SK-N-SH (cell line): Measurements from ENCODE around the gene TMEM132D. TPM values are rescaled to one million over a fixed set of nuclear protein-coding genes. Genes with fewer than 3 reads are reported as not detected.

ENCODE experiments used
- CTCF ChIA-PET: fragments of 300-600, 350-600 bp; formaldehyde crosslinking; extraction: SDS; loops from one replicate; lab custom pipeline; 2021; lab: Yijun Ruan, JAX
- POLR2A ChIA-PET: fragments of 350-600 bp; sonication (Branson Sonifier 250); formaldehyde crosslinking; extraction: SDS; loops from one replicate; lab custom pipeline; 2020; ENCODE audit warnings: antibody characterized with exemption, inconsistent platforms; lab: Yijun Ruan, JAX
- DNase-seq: peaks from one replicate; pipeline ENCODE4 v3.0.0; 2012
- H2AFZ ChIP-seq: fragments of 200-600 bp; sonication (generic); 2 replicates; pipeline ENCODE4 v1.8.1; 2016; ENCODE audit warnings: antibody characterized with exemption, mild to moderate bottlenecking, low read depth
- H3F3A ChIP-seq: fragments of 200-600 bp; sonication (generic); replicated peaks from 2 replicates; pipeline ENCODE3; 2016; ENCODE audit warnings: antibody characterized with exemption, mild to moderate bottlenecking; ENCODE audit not compliant: insufficient read depth
- H3K27ac ChIP-seq, 2 experiments: fragments of 200-500 bp in 1 of 2; fragments of 200-600 bp in 1 of 2; sonication (Bioruptor generic) in 1 of 2; sonication (generic), shearing (Covaris generic) in 1 of 2; 2 replicates each; pipeline versions ENCODE4 v1.5.1 to v1.6.1; 2014 to 2016; ENCODE audit warnings: low read depth in 2 of 2, inconsistent platforms in 1 of 2, low read length in 1 of 2, mild to moderate bottlenecking in 1 of 2, mixed read lengths in 1 of 2
- H3K27me3 ChIP-seq: fragments of 200-600 bp; sonication (generic), shearing (Covaris generic); 2 replicates; pipeline ENCODE4 v1.6.1; 2016; ENCODE audit warnings: mixed run types; ENCODE audit not compliant: insufficient read depth
- H3K36me3 ChIP-seq, 2 experiments: fragments of 200-500 bp in 1 of 2; fragments of 200-600 bp in 1 of 2; sonication (Bioruptor generic) in 1 of 2; sonication (generic) in 1 of 2; replicated peaks in 1 of 2; 2 replicates each; pipeline versions ENCODE3 to v1.5.1; 2014 to 2016; ENCODE audit warnings: low read length in 1 of 2, mild to moderate bottlenecking in 1 of 2; ENCODE audit not compliant: insufficient read depth in 2 of 2, control insufficient read depth in 1 of 2
- H3K4me1 ChIP-seq, 2 experiments: fragments of 200-500 bp in 1 of 2; fragments of 200-600 bp in 1 of 2; sonication (Bioruptor generic) in 1 of 2; sonication (generic), shearing (Covaris generic) in 1 of 2; 2 replicates each; pipeline versions ENCODE4 v1.5.1 to v1.6.1; 2014 to 2016; ENCODE audit warnings: low read depth in 1 of 2, low read length in 1 of 2, mixed run types in 1 of 2; ENCODE audit not compliant: insufficient read depth in 2 of 2, control insufficient read depth in 1 of 2
- H3K4me2 ChIP-seq: fragments of 200-600 bp; sonication (generic), shearing (Covaris generic); 2 replicates; pipeline ENCODE4 v1.6.1; 2017; ENCODE audit warnings: mixed run types
- H3K4me3 ChIP-seq, 2 experiments: fragments of 200-500 bp in 1 of 2; fragments of 200-600 bp in 1 of 2; sonication (Bioruptor generic) in 1 of 2; sonication (generic), shearing (Covaris generic) in 1 of 2; 2 replicates each; pipeline versions ENCODE4 v1.5.1 to v1.8.1; 2014 to 2016; ENCODE audit warnings: low read depth in 2 of 2, inconsistent platforms in 1 of 2, low read length in 1 of 2, mild to moderate bottlenecking in 1 of 2, mixed read lengths in 1 of 2, moderate library complexity in 1 of 2
- H3K79me2 ChIP-seq: fragments of 200-600 bp; sonication (generic); 2 replicates; pipeline ENCODE4 v1.8.1; 2017; ENCODE audit warnings: mild to moderate bottlenecking; ENCODE audit not compliant: insufficient read depth
- H3K9ac ChIP-seq: fragments of 200-600 bp; sonication (generic); 2 replicates; pipeline ENCODE4 v1.6.1; 2017; ENCODE audit warnings: mixed run types
- H3K9me2 ChIP-seq: fragments of 200-600 bp; sonication (generic); 2 replicates; pipeline ENCODE4 v1.6.1; 2017; ENCODE audit warnings: mixed run types
- H3K9me3 ChIP-seq: fragments of 200-600 bp; sonication (generic); 2 replicates; pipeline ENCODE4 v1.6.1; 2017; ENCODE audit warnings: mixed run types, mild to moderate bottlenecking, moderate library complexity
- H4K20me1 ChIP-seq: fragments of 200-600 bp; sonication (generic); 2 replicates; pipeline ENCODE4 v1.6.1; 2017; ENCODE audit warnings: mild to moderate bottlenecking, mixed run types; ENCODE audit not compliant: insufficient read depth
- CHD2 ChIP-seq: fragments of 150-350 bp; IDR thresholded peaks from 2 replicates; pipeline ENCODE4 v1.6.1; 2018; ENCODE audit warnings: low read length; ENCODE audit not compliant: partially characterized antibody
- CTCF ChIP-seq: fragments of 200-600 bp; sonication (generic); IDR thresholded peaks from 2 replicates; pipeline ENCODE4 v1.6.1; 2017; ENCODE audit warnings: antibody characterized with exemption, mild to moderate bottlenecking, moderate library complexity
- EP300 ChIP-seq, 2 experiments: IDR thresholded peaks; 2 replicates each; pipeline versions ENCODE4 v1.4.0 to v1.6.1; 2012; ENCODE audit warnings: borderline replicate concordance in 1 of 2, low read depth in 1 of 2, low read length in 1 of 2
- FOSL2 ChIP-seq: IDR thresholded peaks from 2 replicates; pipeline ENCODE4 v1.4.0; 2012; ENCODE audit warnings: low read depth, mild to moderate bottlenecking, moderate library complexity, borderline replicate concordance
- FOXJ3 ChIP-seq: sonication (generic); formaldehyde crosslinking; IDR thresholded peaks from 2 replicates; pipeline ENCODE4 v1.5.1; 2020; ENCODE audit warnings: mild to moderate bottlenecking, missing genetic modification reagents
- FOXM1 ChIP-seq: IDR thresholded peaks from 2 replicates; pipeline ENCODE4 v1.4.0; 2012; ENCODE audit warnings: low read depth, mild to moderate bottlenecking
- GATA2 ChIP-seq: sonication (generic); formaldehyde crosslinking; IDR thresholded peaks from 2 replicates; pipeline ENCODE4 v1.5.0; 2020; ENCODE audit warnings: mild to moderate bottlenecking, missing genetic modification reagents
- IRF3 ChIP-seq: fragments of 150-350 bp; IDR thresholded peaks from 2 replicates; pipeline ENCODE4 v1.6.1; 2016; ENCODE audit warnings: mild to moderate bottlenecking, low read depth, low read length
- JUND ChIP-seq: IDR thresholded peaks from 2 replicates; pipeline ENCODE4 v1.4.0; 2012
- MAX ChIP-seq: IDR thresholded peaks from 2 replicates; pipeline ENCODE4 v1.4.0; 2012; ENCODE audit warnings: low read depth
- MEF2A ChIP-seq: IDR thresholded peaks from 2 replicates; pipeline ENCODE4 v1.4.0; 2012; ENCODE audit warnings: low read depth, borderline replicate concordance
- NRF1 ChIP-seq: IDR thresholded peaks from 2 replicates; pipeline ENCODE4 v1.6.1; 2012; ENCODE audit warnings: low read depth, mild to moderate bottlenecking, low read length
- PBX3 ChIP-seq: IDR thresholded peaks from 2 replicates; pipeline ENCODE4; 2012
- POLR2AphosphoS5 ChIP-seq: IDR thresholded peaks from 2 replicates; pipeline ENCODE4 v1.6.1; 2012; ENCODE audit warnings: low read depth, low read length
- RAD21 ChIP-seq: IDR thresholded peaks from 2 replicates; pipeline ENCODE4 v1.6.1; 2012; ENCODE audit warnings: mild to moderate bottlenecking, low read length
- RCOR1 ChIP-seq: fragments of 150-350 bp; IDR thresholded peaks from 2 replicates; pipeline ENCODE4 v1.6.1; 2017; ENCODE audit warnings: antibody characterized with exemption, low read length
- SMC3 ChIP-seq: IDR thresholded peaks from 2 replicates; pipeline ENCODE4 v1.6.1; 2012; ENCODE audit warnings: low read depth, low read length, improper control_type of control experiment
- TCF12 ChIP-seq: IDR thresholded peaks from 2 replicates; pipeline ENCODE4 v1.4.0; 2012
- YY1 ChIP-seq: IDR thresholded peaks from 2 replicates; pipeline ENCODE4 v1.4.0; 2012; ENCODE audit warnings: low read depth, mild to moderate bottlenecking
- ZBTB33 ChIP-seq: IDR thresholded peaks from 2 replicates; pipeline ENCODE4 v1.4.0; 2012; ENCODE audit warnings: low read depth, borderline replicate concordance
- WGBS: methylation state at CpG from one replicate; pipeline ENCODE4 v1.1.6; 2017; ENCODE audit warnings: low lambda C conversion rate; 5-methylcytosine and 5-hydroxymethylcytosine counted together
- polyA plus RNA-seq, 3 experiments: library from polyadenylated mRNA; depleted of rRNA; stranded (reverse); fragments of >200 nt; gene quantifications; 2 replicates each; pipeline ENCODE4 v1.2.3, GENCODE V29; 2012

The TMEM132D gene
- polyA plus RNA-seq, 1 of the 3 experiments (the other 2 are of a cell fraction), result not detected

GRCh38 chr12:129844662-129845220 lies 59.1 kb downstream of the TMEM132D start:
- Histone ChIP-seq H2AFZ (no peak overlapping the region), H3K9me2 (no peaks in the 10 kb centered on the region), H3K27ac (no peak overlapping the region), H3K9me3 (no peaks in the 10 kb centered on the region), H3F3A (no peaks in the 10 kb centered on the region), H3K36me3 (no peaks in the 10 kb centered on the region), H3K4me1 (no peaks in the 10 kb centered on the region), H3K4me3 (no peak overlapping the region), H3K4me2 (no peak overlapping the region), H3K9ac (no peak overlapping the region), H4K20me1 (no peaks in the 10 kb centered on the region), H3K79me2 (no peaks in the 10 kb centered on the region; the same call in 1 of the 2 replicates), H3K27me3 (no peaks in the 10 kb centered on the region)
- ChIA-PET POLR2A (no interaction called here), CTCF (no interaction called here)
- DNase-seq, result no peak
- TF ChIP-seq FOXJ3 (CRISPR knock-in tag), result no peak
- TF ChIP-seq MEF2A, result no peak
- TF ChIP-seq IRF3, result no peak
- TF ChIP-seq MAX, result no peak
- TF ChIP-seq POLR2AphosphoS5, result no peak
- TF ChIP-seq YY1, result no peak
- no peak for TF ChIP-seq EP300 (IDR thresholded peaks at IDR 0.05; ENCODE audit: borderline replicate concordance in 1 of 2, low read depth in 1 of 2, low read length in 1 of 2)
- no peak for TF ChIP-seq RCOR1
- no peak for TF ChIP-seq JUND
- TF ChIP-seq PBX3, result no peak
- TF ChIP-seq CHD2, result no peak
- TF ChIP-seq SMC3, result no peak
- TF ChIP-seq RAD21, result no peak
- TF ChIP-seq TCF12, result no peak
- no peak for TF ChIP-seq FOSL2
- TF ChIP-seq FOXM1, result no peak
- no peak for TF ChIP-seq CTCF
- TF ChIP-seq GATA2, result no peak
- no peak for TF ChIP-seq NRF1
- no peak for TF ChIP-seq ZBTB33
- WGBS, result 10% methylated on average over 5 of the region's 5 CpGs
